SK-N-SH (cell line): ENCODE measurements around the gene A2M. TPM values are rescaled to one million over a fixed set of nuclear protein-coding genes. Genes with fewer than 3 reads are reported as not detected.

ENCODE experiments used
- CTCF ChIA-PET: fragments of 300-600, 350-600 bp; formaldehyde crosslinking; extraction: SDS; loops from one replicate; lab custom pipeline; 2021; lab: Yijun Ruan, JAX
- POLR2A ChIA-PET: fragments of 350-600 bp; sonication (Branson Sonifier 250); formaldehyde crosslinking; extraction: SDS; loops from one replicate; lab custom pipeline; 2020; ENCODE audit warnings: antibody characterized with exemption, inconsistent platforms; lab: Yijun Ruan, JAX
- DNase-seq: peaks from one replicate; pipeline ENCODE4 v3.0.0; 2012
- H2AFZ ChIP-seq: fragments of 200-600 bp; sonication (generic); 2 replicates; pipeline ENCODE4 v1.8.1; 2016; ENCODE audit warnings: antibody characterized with exemption, mild to moderate bottlenecking, low read depth
- H3F3A ChIP-seq: fragments of 200-600 bp; sonication (generic); replicated peaks from 2 replicates; pipeline ENCODE3; 2016; ENCODE audit warnings: antibody characterized with exemption, mild to moderate bottlenecking; ENCODE audit not compliant: insufficient read depth
- H3K27ac ChIP-seq, 2 experiments: fragments of 200-500 bp in 1 of 2; fragments of 200-600 bp in 1 of 2; sonication (Bioruptor generic) in 1 of 2; sonication (generic), shearing (Covaris generic) in 1 of 2; 2 replicates each; pipeline versions ENCODE4 v1.5.1 to v1.6.1; 2014 to 2016; ENCODE audit warnings: low read depth in 2 of 2, inconsistent platforms in 1 of 2, low read length in 1 of 2, mild to moderate bottlenecking in 1 of 2, mixed read lengths in 1 of 2
- H3K27me3 ChIP-seq: fragments of 200-600 bp; sonication (generic), shearing (Covaris generic); 2 replicates; pipeline ENCODE4 v1.6.1; 2016; ENCODE audit warnings: mixed run types; ENCODE audit not compliant: insufficient read depth
- H3K36me3 ChIP-seq, 2 experiments: fragments of 200-500 bp in 1 of 2; fragments of 200-600 bp in 1 of 2; sonication (Bioruptor generic) in 1 of 2; sonication (generic) in 1 of 2; replicated peaks in 1 of 2; 2 replicates each; pipeline versions ENCODE3 to v1.5.1; 2014 to 2016; ENCODE audit warnings: low read length in 1 of 2, mild to moderate bottlenecking in 1 of 2; ENCODE audit not compliant: insufficient read depth in 2 of 2, control insufficient read depth in 1 of 2
- H3K4me1 ChIP-seq, 2 experiments: fragments of 200-500 bp in 1 of 2; fragments of 200-600 bp in 1 of 2; sonication (Bioruptor generic) in 1 of 2; sonication (generic), shearing (Covaris generic) in 1 of 2; 2 replicates each; pipeline versions ENCODE4 v1.5.1 to v1.6.1; 2014 to 2016; ENCODE audit warnings: low read depth in 1 of 2, low read length in 1 of 2, mixed run types in 1 of 2; ENCODE audit not compliant: insufficient read depth in 2 of 2, control insufficient read depth in 1 of 2
- H3K4me2 ChIP-seq: fragments of 200-600 bp; sonication (generic), shearing (Covaris generic); 2 replicates; pipeline ENCODE4 v1.6.1; 2017; ENCODE audit warnings: mixed run types
- H3K4me3 ChIP-seq, 2 experiments: fragments of 200-500 bp in 1 of 2; fragments of 200-600 bp in 1 of 2; sonication (Bioruptor generic) in 1 of 2; sonication (generic), shearing (Covaris generic) in 1 of 2; 2 replicates each; pipeline versions ENCODE4 v1.5.1 to v1.8.1; 2014 to 2016; ENCODE audit warnings: low read depth in 2 of 2, inconsistent platforms in 1 of 2, low read length in 1 of 2, mild to moderate bottlenecking in 1 of 2, mixed read lengths in 1 of 2, moderate library complexity in 1 of 2
- H3K79me2 ChIP-seq: fragments of 200-600 bp; sonication (generic); 2 replicates; pipeline ENCODE4 v1.8.1; 2017; ENCODE audit warnings: mild to moderate bottlenecking; ENCODE audit not compliant: insufficient read depth
- H3K9ac ChIP-seq: fragments of 200-600 bp; sonication (generic); 2 replicates; pipeline ENCODE4 v1.6.1; 2017; ENCODE audit warnings: mixed run types
- H3K9me2 ChIP-seq: fragments of 200-600 bp; sonication (generic); 2 replicates; pipeline ENCODE4 v1.6.1; 2017; ENCODE audit warnings: mixed run types
- H3K9me3 ChIP-seq: fragments of 200-600 bp; sonication (generic); 2 replicates; pipeline ENCODE4 v1.6.1; 2017; ENCODE audit warnings: mixed run types, mild to moderate bottlenecking, moderate library complexity
- H4K20me1 ChIP-seq: fragments of 200-600 bp; sonication (generic); 2 replicates; pipeline ENCODE4 v1.6.1; 2017; ENCODE audit warnings: mild to moderate bottlenecking, mixed run types; ENCODE audit not compliant: insufficient read depth
- CHD2 ChIP-seq: fragments of 150-350 bp; IDR thresholded peaks from 2 replicates; pipeline ENCODE4 v1.6.1; 2018; ENCODE audit warnings: low read length; ENCODE audit not compliant: partially characterized antibody
- CTCF ChIP-seq: fragments of 200-600 bp; sonication (generic); IDR thresholded peaks from 2 replicates; pipeline ENCODE4 v1.6.1; 2017; ENCODE audit warnings: antibody characterized with exemption, mild to moderate bottlenecking, moderate library complexity
- ELF1 ChIP-seq: IDR thresholded peaks from 2 replicates; pipeline ENCODE4 v1.4.0; 2012
- EP300 ChIP-seq, 2 experiments: IDR thresholded peaks; 2 replicates each; pipeline versions ENCODE4 v1.4.0 to v1.6.1; 2012; ENCODE audit warnings: borderline replicate concordance in 1 of 2, low read depth in 1 of 2, low read length in 1 of 2
- FOXJ3 ChIP-seq: sonication (generic); formaldehyde crosslinking; IDR thresholded peaks from 2 replicates; pipeline ENCODE4 v1.5.1; 2020; ENCODE audit warnings: mild to moderate bottlenecking, missing genetic modification reagents
- FOXM1 ChIP-seq: IDR thresholded peaks from 2 replicates; pipeline ENCODE4 v1.4.0; 2012; ENCODE audit warnings: low read depth, mild to moderate bottlenecking
- GATA2 ChIP-seq: sonication (generic); formaldehyde crosslinking; IDR thresholded peaks from 2 replicates; pipeline ENCODE4 v1.5.0; 2020; ENCODE audit warnings: mild to moderate bottlenecking, missing genetic modification reagents
- IRF3 ChIP-seq: fragments of 150-350 bp; IDR thresholded peaks from 2 replicates; pipeline ENCODE4 v1.6.1; 2016; ENCODE audit warnings: mild to moderate bottlenecking, low read depth, low read length
- MEF2A ChIP-seq: IDR thresholded peaks from 2 replicates; pipeline ENCODE4 v1.4.0; 2012; ENCODE audit warnings: low read depth, borderline replicate concordance
- MXI1 ChIP-seq: IDR thresholded peaks from 2 replicates; pipeline ENCODE4 v1.6.1; 2012; ENCODE audit warnings: mild to moderate bottlenecking, low read depth, low read length, improper control_type of control experiment
- NRF1 ChIP-seq: IDR thresholded peaks from 2 replicates; pipeline ENCODE4 v1.6.1; 2012; ENCODE audit warnings: low read depth, mild to moderate bottlenecking, low read length
- POLR2AphosphoS5 ChIP-seq: IDR thresholded peaks from 2 replicates; pipeline ENCODE4 v1.6.1; 2012; ENCODE audit warnings: low read depth, low read length
- SMC3 ChIP-seq: IDR thresholded peaks from 2 replicates; pipeline ENCODE4 v1.6.1; 2012; ENCODE audit warnings: low read depth, low read length, improper control_type of control experiment
- TEAD4 ChIP-seq: IDR thresholded peaks from 2 replicates; pipeline ENCODE4 v1.4.0; 2012; ENCODE audit warnings: mild to moderate bottlenecking, borderline replicate concordance; ENCODE audit not compliant: insufficient read depth
- USF2 ChIP-seq: fragments of 150-350 bp; IDR thresholded peaks from 2 replicates; pipeline ENCODE4 v1.6.1; 2017; ENCODE audit warnings: antibody characterized with exemption, low read length, low read depth, borderline replicate concordance
- YY1 ChIP-seq: IDR thresholded peaks from 2 replicates; pipeline ENCODE4 v1.4.0; 2012; ENCODE audit warnings: low read depth, mild to moderate bottlenecking
- WGBS: methylation state at CpG from one replicate; pipeline ENCODE4 v1.1.6; 2017; ENCODE audit warnings: low lambda C conversion rate; 5-methylcytosine and 5-hydroxymethylcytosine counted together
- polyA plus RNA-seq, 3 experiments: library from polyadenylated mRNA; depleted of rRNA; stranded (reverse); fragments of >200 nt; gene quantifications; 2 replicates each; pipeline ENCODE4 v1.2.3, GENCODE V29; 2012

A2M gene
- polyA plus RNA-seq, 1 of the 3 experiments (the other 2 are of a cell fraction): not detected

GRCh38 chr12:9022592-9022991, 93.1 kb downstream of the A2M start:
- Histone ChIP-seq H3K9ac (no peak overlapping the region), H3K36me3 (no peaks in the 10 kb centered on the region), H3K4me1 (no peaks in the 10 kb centered on the region), H4K20me1 (no peaks in the 10 kb centered on the region), H3K4me3 (no peak overlapping the region), H3K9me3 (no peaks in the 10 kb centered on the region), H3K27me3 (no peaks in the 10 kb centered on the region), H3K27ac (no peak overlapping the region), H3K79me2 (no peaks in the 10 kb centered on the region), H3K4me2 (no peak overlapping the region), H3F3A (no peaks in the 10 kb centered on the region), H2AFZ (no peak overlapping the region), H3K9me2 (no peaks in the 10 kb centered on the region)
- POLR2A ChIA-PET: no interaction called here
- DNase-seq: no peak
- TF ChIP-seq USF2 (no peak), TEAD4 (no peak), GATA2 (CRISPR knock-in tag) (no peak), YY1 (no peak), SMC3 (no peak), FOXJ3 (no peak), CHD2 (no peak), MXI1 (no peak), FOXM1 (no peak), MEF2A (no peak), CTCF (no peak), NRF1 (no peak), IRF3 (no peak), POLR2AphosphoS5 (no peak), EP300 (IDR thresholded peaks at IDR 0.05; ENCODE audit: borderline replicate concordance in 1 of 2, low read depth in 1 of 2, low read length in 1 of 2) (no peak), ELF1 (no peak)
- TF ChIP-seq, all 33 proteins: peak for 0
- CTCF ChIA-PET: interaction anchor here (0.8 to 2.5 kb wide), 2 partner anchors 16 to 19 kb away, joined by 3 to 11 read pairs; no protein-coding TSS in a partner anchor
- 21% methylated on average over 2 of the region's 2 CpGs for WGBS

Other genes starting within 250 kb of the A2M start
- 27.0 and 34.2 TPM in 2 replicates for gene PHC1, start 201.4 kb downstream of the A2M start, polyA plus RNA-seq (2012; rRNA removed)
- gene M6PR, start 166.3 kb downstream of the A2M start, polyA plus RNA-seq (2012; rRNA removed): 132 and 196 TPM in 2 replicates
- 5.1 and 8.1 TPM in 2 replicates for gene KLRG1, start 126.4 kb downstream of the A2M start, polyA plus RNA-seq (2012; rRNA removed)
- not detected in 2 replicates for gene PZP, start 92.5 kb upstream of the A2M start, polyA plus RNA-seq (2012; rRNA removed)